Kidney (tissue), 14 donors: Measurements from ENCODE around the gene GAB2. TPM values are rescaled to one million over a fixed set of nuclear protein-coding genes. Genes with fewer than 3 reads are reported as not detected.

Experiments
- DNase-seq, 5 donors: peaks; one replicate each; pipeline ENCODE4 v3.0.0-alpha.2; 2013 to 2020
- FAIRE-seq: peaks from 2 replicates; lab custom pipeline; 2012; peaks lifted over from hg19 to GRCh38; lab: Jason Lieb, UNC
- H3K27ac ChIP-seq, 2 donors: one replicate each; pipeline ENCODE4 v1.7.0; 2013; ENCODE audit warnings: low read depth in 2 of 2, low read length in 2 of 2, inconsistent platforms in 1 of 2
- H3K27me3 ChIP-seq: one replicate; pipeline ENCODE4 v1.7.1; 2013; ENCODE audit warnings: low read length, inconsistent platforms; ENCODE audit not compliant: control insufficient read depth, insufficient read depth
- H3K36me3 ChIP-seq, 3 donors: one replicate each; pipeline versions ENCODE4 v1.7.0 to v1.7.1; 2013; ENCODE audit warnings: low read length in 3 of 3, control low read depth in 1 of 3, inconsistent platforms in 1 of 3; ENCODE audit not compliant: insufficient read depth in 3 of 3, control insufficient read depth in 2 of 3
- H3K4me1 ChIP-seq, 3 donors: one replicate each; pipeline versions ENCODE4 v1.7.0 to v1.7.1; 2013; ENCODE audit warnings: low read length in 3 of 3, inconsistent platforms in 1 of 3, low read depth in 1 of 3; ENCODE audit not compliant: control insufficient read depth in 2 of 3, insufficient read depth in 2 of 3
- H3K4me3 ChIP-seq, 3 donors: one replicate each; pipeline versions ENCODE4 v1.7.0 to v1.8.1; 2013; ENCODE audit warnings: low read length in 3 of 3, control low read depth in 1 of 3, inconsistent platforms in 1 of 3
- H3K9ac ChIP-seq, 3 donors: one replicate each; pipeline versions ENCODE4 v1.7.0 to v1.7.1; 2013; ENCODE audit warnings: low read length in 3 of 3, control low read depth in 1 of 3, inconsistent platforms in 1 of 3
- H3K9me3 ChIP-seq, 3 donors: one replicate each; pipeline versions ENCODE4 v1.7.0 to v1.7.1; 2013; ENCODE audit warnings: low read length in 3 of 3, control low read depth in 1 of 3, inconsistent platforms in 1 of 3; ENCODE audit not compliant: control insufficient read depth in 2 of 3, insufficient read depth in 1 of 3
- intact Hi-C: fragments of 100-400 bp; cut with DNase I; formaldehyde crosslinking; loops from one replicate; pipeline ENCODE4 v1.11.1; 2022
- polyA plus RNA-seq: library from polyadenylated mRNA; stranded (reverse); fragments of 350-450 nt; fragmentation: Illumina TruSeq; extraction: RNeasy Lipid Tissue Mini Kit (QIAGEN cat#74804); gene quantifications from one replicate; pipeline ENCODE4 v1.2.3, GENCODE V29; 2014; ENCODE audit warnings: low read depth, low replicate concordance; ENCODE audit not compliant: insufficient read depth
- total RNA-seq: library from RNA; stranded (reverse); fragmentation: NEBNext Ultra II Directional; extraction: Animal tissue kit (Norgen Biotek cat#: 25700); gene quantifications from one replicate; pipeline ENCODE4 v1.2.1, GENCODE V29; 2021
- TF ChIP-seq, protein P1 (sequence below): IDR thresholded peaks from 3 replicates; pipeline ENCODE4 v1.5.1; 2012; ENCODE audit warnings: mild to moderate bottlenecking, moderate library complexity, borderline replicate concordance; ENCODE audit not compliant: insufficient read depth; ENCODE audit errors: extremely low read depth
- donor health status: control.
- donor health status: control.
- donor health status: control.
- donor health status: control.
- donor health status: control.
- donor health status: DM: yes; HTN: yes; CAD: no.
- donor health status: Normal renal cell carcinoma (clear cell type).

The GAB2 gene
- total and polyA plus RNA-seq, 2 donors from 2014 or later = 3.3 to 23.6 TPM

DNA sequence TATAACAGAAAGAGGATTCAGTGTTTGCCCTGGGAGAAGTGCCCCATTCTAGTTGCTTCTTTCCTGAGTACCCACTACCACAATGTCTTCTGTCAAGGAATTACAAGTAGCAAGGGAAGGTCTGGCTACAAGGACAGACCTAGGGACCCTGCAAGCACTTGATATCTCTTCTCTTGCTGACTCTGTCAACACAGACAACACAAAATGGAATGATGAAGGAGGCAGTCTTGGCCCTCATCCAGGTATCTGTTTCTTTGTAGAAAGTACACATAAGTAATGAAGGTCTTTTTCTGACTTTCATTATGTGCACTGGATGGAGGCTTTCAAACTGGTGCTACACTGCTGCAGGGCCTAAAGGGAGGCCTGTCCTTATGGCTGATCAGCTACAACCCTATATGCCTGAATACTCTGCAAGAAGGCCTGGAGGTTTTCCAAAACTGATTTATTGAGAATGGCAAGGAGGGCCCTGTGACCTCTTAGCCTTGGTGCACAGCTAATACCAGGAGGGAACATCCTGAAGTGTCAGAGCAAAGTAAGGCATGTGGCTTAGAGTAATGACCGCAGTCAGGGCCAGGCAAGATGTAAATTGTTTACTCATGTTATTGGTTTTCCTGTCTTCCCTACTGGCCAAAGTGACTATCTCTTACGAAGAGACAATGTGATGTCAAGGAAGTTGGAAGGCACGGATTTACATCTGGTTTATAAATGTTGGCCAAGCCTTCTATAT lies 31.2 kb downstream of the GAB2 start:
- no peaks in the 10 kb centered on the region for H3K27me3 ChIP-seq
- H3K9me3 ChIP-seq = peaks cover 0 to 16% (median 0%) of the 10 kb centered on the region in 3 donors
- intact Hi-C loops = no loop called here
- H3K4me3 ChIP-seq = no peak overlapping the region
- TF ChIP-seq, protein P1, sequence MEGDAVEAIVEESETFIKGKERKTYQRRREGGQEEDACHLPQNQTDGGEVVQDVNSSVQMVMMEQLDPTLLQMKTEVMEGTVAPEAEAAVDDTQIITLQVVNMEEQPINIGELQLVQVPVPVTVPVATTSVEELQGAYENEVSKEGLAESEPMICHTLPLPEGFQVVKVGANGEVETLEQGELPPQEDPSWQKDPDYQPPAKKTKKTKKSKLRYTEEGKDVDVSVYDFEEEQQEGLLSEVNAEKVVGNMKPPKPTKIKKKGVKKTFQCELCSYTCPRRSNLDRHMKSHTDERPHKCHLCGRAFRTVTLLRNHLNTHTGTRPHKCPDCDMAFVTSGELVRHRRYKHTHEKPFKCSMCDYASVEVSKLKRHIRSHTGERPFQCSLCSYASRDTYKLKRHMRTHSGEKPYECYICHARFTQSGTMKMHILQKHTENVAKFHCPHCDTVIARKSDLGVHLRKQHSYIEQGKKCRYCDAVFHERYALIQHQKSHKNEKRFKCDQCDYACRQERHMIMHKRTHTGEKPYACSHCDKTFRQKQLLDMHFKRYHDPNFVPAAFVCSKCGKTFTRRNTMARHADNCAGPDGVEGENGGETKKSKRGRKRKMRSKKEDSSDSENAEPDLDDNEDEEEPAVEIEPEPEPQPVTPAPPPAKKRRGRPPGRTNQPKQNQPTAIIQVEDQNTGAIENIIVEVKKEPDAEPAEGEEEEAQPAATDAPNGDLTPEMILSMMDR = no peak
- no peak overlapping the region for H3K9ac ChIP-seq
- FAIRE-seq (no peak), DNase-seq (no peak)
- no peaks in the 10 kb centered on the region for H3K36me3 ChIP-seq
- peaks cover 0 to 3% (median 2%) of the 10 kb centered on the region in 3 donors for H3K4me1 ChIP-seq
- no peak overlapping the region for H3K27ac ChIP-seq

- peaks cover 0 to 3% (median 2%) of the 10 kb centered on the region in 3 donors for H3K4me1 ChIP-seq
- H3K27ac ChIP-seq = no peak overlapping the region
- peaks cover 0 to 16% (median 0%) of the 10 kb centered on the region in 3 donors for H3K9me3 ChIP-seq
- no peaks in the 10 kb centered on the region for H3K27me3 ChIP-seq
- H3K9ac ChIP-seq = no peak overlapping the region
- DNase-seq (no peak), FAIRE-seq (no peak)
- intact Hi-C loops = no loop called here
- H3K36me3 ChIP-seq = no peaks in the 10 kb centered on the region
- TF ChIP-seq, protein P1 = no peak
- H3K4me3 ChIP-seq = no peak overlapping the region
These were observed 32.4 kb downstream of the GAB2 start for GRCh38 chr11:78385205-78385604.

- Histone ChIP-seq H3K27ac (no peak overlapping the region), H3K4me3 (no peak overlapping the region), H3K9ac (no peak overlapping the region), H3K27me3 (no peaks in the 10 kb centered on the region), H3K4me1 (peaks cover 0 to 3% (median 2%) of the 10 kb centered on the region in 3 donors), H3K36me3 (no peaks in the 10 kb centered on the region), H3K9me3 (peaks cover 0 to 16% (median 0%) of the 10 kb centered on the region in 3 donors)
- FAIRE-seq (no peak), DNase-seq (no peak)
- TF ChIP-seq, protein P1 = no peak
- intact Hi-C loops = no loop called here
These were observed 33.4 kb downstream of the GAB2 start for GRCh38 chr11:78384231-78384630.
